WI38 (cell line): ENCODE data around the gene KCNJ15.

Experiments
- H3K4me3 ChIP-seq: 2 replicates; pipeline ENCODE4 v1.5.1; 2011; ENCODE audit warnings: low read depth, mild to moderate bottlenecking, control low read depth, low read length
- CTCF ChIP-seq: IDR thresholded peaks from 2 replicates; pipeline ENCODE4 v1.5.1; 2012; ENCODE audit warnings: low read depth, mild to moderate bottlenecking, control low read depth, low read length

The KCNJ15 gene

GRCh38 chr21:38268864-38269575 is 12.2 kb downstream of the KCNJ15 start:
- no peak overlapping the region for H3K4me3 ChIP-seq
- no peak for TF ChIP-seq CTCF

GRCh38 chr21:38269576-38269936 is 12.8 kb downstream of the KCNJ15 start:
- TF ChIP-seq CTCF: no peak
- no peak overlapping the region for H3K4me3 ChIP-seq

- TF ChIP-seq CTCF: no peak
- H3K4me3 ChIP-seq: no peak overlapping the region
Measured at GRCh38 chr21:38272215-38272614, 15.4 kb downstream of the KCNJ15 start.

- H3K4me3 ChIP-seq: no peak overlapping the region
- TF ChIP-seq CTCF: no peak
Measured at GRCh38 chr21:38273745-38274542, 17.2 kb downstream of the KCNJ15 start.

- no peak for TF ChIP-seq CTCF
- no peak overlapping the region for H3K4me3 ChIP-seq
Measured at GRCh38 chr21:38277501-38278131, 20.8 kb downstream of the KCNJ15 start.

- TF ChIP-seq CTCF: no peak
- H3K4me3 ChIP-seq: no peak overlapping the region
Measured at GRCh38 chr21:38280454-38280853, 23.7 kb downstream of the KCNJ15 start.

- no peak overlapping the region for H3K4me3 ChIP-seq
- no peak for TF ChIP-seq CTCF
Measured at GRCh38 chr21:38280867-38281266, 24.1 kb downstream of the KCNJ15 start.
